BE2C (cell line): ENCODE results near the gene SASH1.
"Not testable (repeated sequence)": the region's sequence is repeated elsewhere in the genome, so short reads cannot be mapped to it uniquely, and the experiment has no call there.

Source experiments
- DNase-seq: peaks from one replicate; pipeline ENCODE4 v3.0.0-alpha.2; 2020
- H3K27me3 ChIP-seq: fragments of 250-450 bp; sonication (Bioruptor Pico); 2 replicates; pipeline ENCODE4 v1.5.1; 2020; ENCODE audit warnings: mild to moderate bottlenecking
- H3K36me3 ChIP-seq: fragments of 250-450 bp; sonication (Bioruptor Pico); 2 replicates; pipeline ENCODE4 v1.5.1; 2020; ENCODE audit warnings: mild to moderate bottlenecking
- H3K4me1 ChIP-seq: fragments of 250-450 bp; sonication (Bioruptor Pico); 2 replicates; pipeline ENCODE4 v1.5.1; 2020
- H3K4me3 ChIP-seq: 2 replicates; pipeline ENCODE4 v1.5.1; 2011; ENCODE audit warnings: low read depth, low read length
- H3K9me3 ChIP-seq: fragments of 250-450 bp; sonication (Bioruptor Pico); 2 replicates; pipeline ENCODE4 v1.5.1; 2020
- TF ChIP-seq, protein P1 (sequence below): IDR thresholded peaks from 2 replicates; pipeline ENCODE4 v1.5.1; 2012; ENCODE audit warnings: mild to moderate bottlenecking, low read depth, low read length

Gene SASH1

DNA sequence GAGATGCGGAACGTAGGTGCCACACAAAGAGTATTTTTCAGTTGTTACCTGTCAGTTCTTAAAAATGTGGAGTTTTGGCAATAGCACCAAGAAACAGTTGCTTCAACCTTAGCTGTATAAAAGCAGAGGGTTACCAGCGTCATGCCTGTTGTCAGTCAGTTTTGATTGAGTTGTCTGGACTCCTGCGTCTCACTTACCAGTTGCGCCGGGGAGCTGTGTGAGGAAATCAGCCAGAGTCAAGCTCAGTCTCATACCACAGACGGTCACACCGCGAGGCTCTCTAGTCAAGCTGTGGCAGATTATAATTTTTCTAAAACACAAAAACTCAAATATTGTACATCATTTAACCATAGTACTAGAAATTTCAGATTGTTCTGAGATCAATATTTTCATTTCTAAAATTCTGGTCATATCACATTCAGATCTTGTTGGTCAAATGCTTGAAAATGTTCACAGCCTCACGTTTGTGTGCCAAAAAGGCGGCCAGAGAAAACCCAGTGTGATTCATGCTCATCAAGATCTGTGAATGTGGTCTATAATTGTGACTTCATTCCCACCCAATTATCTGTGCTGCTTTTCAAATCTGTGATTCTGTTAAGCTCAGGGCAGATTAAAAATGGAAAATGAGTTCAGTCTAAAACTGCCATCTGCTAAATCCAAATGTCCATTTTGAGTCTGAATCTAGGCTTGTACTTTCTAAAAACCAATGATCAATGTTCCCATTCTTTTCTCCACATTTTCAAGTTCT is 37.5 kb downstream of the SASH1 start:
- Histone ChIP-seq H3K27me3 (no peaks in the 10 kb centered on the region; the same call in 1 of the 2 replicates), H3K36me3 (no peaks in the 10 kb centered on the region), H3K4me3 (no peak overlapping the region), H3K9me3 (no peaks in the 10 kb centered on the region), H3K4me1 (no peaks in the 10 kb centered on the region)
- TF ChIP-seq, protein P1, sequence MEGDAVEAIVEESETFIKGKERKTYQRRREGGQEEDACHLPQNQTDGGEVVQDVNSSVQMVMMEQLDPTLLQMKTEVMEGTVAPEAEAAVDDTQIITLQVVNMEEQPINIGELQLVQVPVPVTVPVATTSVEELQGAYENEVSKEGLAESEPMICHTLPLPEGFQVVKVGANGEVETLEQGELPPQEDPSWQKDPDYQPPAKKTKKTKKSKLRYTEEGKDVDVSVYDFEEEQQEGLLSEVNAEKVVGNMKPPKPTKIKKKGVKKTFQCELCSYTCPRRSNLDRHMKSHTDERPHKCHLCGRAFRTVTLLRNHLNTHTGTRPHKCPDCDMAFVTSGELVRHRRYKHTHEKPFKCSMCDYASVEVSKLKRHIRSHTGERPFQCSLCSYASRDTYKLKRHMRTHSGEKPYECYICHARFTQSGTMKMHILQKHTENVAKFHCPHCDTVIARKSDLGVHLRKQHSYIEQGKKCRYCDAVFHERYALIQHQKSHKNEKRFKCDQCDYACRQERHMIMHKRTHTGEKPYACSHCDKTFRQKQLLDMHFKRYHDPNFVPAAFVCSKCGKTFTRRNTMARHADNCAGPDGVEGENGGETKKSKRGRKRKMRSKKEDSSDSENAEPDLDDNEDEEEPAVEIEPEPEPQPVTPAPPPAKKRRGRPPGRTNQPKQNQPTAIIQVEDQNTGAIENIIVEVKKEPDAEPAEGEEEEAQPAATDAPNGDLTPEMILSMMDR: no peak
- DNase-seq: no peak

DNA sequence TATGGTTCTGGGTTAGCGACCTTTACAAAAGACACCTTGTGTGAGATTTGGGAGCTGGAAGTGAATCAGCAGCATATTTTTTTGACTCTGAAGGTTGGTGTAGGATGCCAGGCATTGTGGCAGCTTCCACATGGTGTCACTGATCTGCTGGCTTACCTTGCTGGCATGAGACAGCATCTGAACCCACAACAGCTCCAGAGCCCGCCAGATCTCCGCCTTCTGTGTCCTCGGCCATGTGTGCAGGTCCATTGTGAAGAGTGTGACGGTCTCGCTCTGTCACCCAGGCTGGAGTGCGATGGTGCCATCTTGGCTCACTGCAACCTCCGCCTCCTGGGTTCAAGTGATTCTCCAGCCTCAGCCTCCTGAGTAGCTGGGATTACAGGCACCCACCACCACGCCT is 39.4 kb downstream of the SASH1 start:
- H3K4me3 ChIP-seq, H3K36me3 ChIP-seq, H3K9me3 ChIP-seq, DNase-seq, H3K27me3 ChIP-seq, H3K4me1 ChIP-seq: not testable (repeated sequence)

DNA sequence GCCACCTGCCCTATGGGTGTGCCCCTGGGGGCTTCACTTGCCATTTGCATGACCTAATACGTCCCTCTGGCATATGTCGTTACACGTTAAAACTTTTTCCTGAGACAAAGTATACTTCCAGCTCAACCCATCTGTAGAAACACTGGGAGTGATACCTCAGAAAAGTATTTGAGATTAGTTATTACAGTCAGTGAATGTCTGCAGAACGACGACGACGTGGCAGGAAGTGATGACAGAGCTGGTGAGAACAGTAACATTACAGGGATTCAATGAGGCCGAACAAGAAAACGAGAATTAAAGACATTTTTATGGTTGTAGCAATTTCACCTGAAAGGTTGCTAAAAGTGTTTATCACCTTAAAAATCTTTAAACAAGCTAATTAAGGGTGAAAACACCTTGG is 40.2 kb downstream of the SASH1 start:
- H3K36me3 ChIP-seq: no peaks in the 10 kb centered on the region
- TF ChIP-seq, protein P1: no peak
- H3K4me3 ChIP-seq: no peak overlapping the region
- H3K4me1 ChIP-seq: no peaks in the 10 kb centered on the region
- no peak for DNase-seq
- no peaks in the 10 kb centered on the region for H3K9me3 ChIP-seq
- H3K27me3 ChIP-seq: no peaks in the 10 kb centered on the region; the same call in 1 of the 2 replicates

DNA sequence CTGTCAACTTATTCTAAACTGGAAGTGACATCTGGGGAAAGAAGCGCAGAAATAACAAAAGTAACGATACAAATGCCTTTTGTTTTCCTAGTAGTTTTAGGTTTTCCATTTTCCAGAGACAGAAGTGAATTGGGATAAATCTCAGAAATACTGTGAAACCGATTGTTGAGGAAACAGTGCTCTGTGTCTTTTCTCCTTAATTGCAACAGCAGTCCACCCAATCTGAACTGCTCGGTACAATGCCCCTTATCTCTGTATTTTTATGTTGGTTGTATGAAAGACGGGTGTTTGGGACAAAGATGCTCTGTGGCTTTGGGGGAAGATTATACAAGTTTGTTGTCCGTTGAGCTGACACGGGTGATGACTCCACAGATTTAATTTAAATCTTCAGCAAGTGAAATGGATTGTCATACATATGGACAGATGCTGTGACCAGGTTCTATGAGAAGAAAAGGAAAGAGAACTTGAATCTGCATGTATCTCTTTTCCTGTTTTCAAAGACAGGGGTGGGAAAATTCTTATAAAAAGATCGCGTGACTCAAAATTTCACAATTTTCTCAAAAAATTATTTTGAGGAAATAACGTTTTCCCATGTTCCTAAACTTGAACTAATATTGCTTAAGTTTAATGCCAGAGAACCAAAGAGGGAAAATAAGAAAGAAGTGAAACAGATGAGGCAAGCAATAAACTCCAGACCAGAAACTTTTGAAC is 41.2 kb downstream of the SASH1 start:
- no peak for DNase-seq
- Histone ChIP-seq H3K27me3 (no peaks in the 10 kb centered on the region; the same call in 1 of the 2 replicates), H3K4me1 (no peaks in the 10 kb centered on the region), H3K4me3 (no peak overlapping the region), H3K36me3 (no peaks in the 10 kb centered on the region), H3K9me3 (no peaks in the 10 kb centered on the region)
- TF ChIP-seq, protein P1: no peak

DNA sequence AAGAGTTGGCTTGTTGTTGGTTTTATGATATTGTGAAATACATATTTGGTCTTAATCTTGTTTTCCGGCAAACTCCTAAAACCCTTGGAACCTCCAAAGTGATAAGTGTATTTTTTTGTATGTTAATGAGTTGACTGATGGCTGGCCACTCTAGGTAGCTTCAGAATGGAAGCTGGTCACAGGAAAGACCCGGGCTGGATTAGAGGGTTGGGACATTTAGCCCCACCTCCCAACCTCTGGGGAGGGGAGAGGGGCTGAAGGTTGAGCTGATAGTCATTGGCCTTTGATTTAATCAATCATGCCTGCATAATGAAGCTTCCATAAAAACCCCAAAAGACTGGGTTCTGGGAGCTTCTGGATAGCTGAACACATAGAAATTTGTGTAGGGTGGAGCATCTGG is 42.7 kb downstream of the SASH1 start:
- Histone ChIP-seq H3K36me3 (no peaks in the 10 kb centered on the region), H3K4me3 (no peak overlapping the region), H3K9me3 (no peaks in the 10 kb centered on the region), H3K27me3 (no peaks in the 10 kb centered on the region; the same call in 1 of the 2 replicates), H3K4me1 (no peaks in the 10 kb centered on the region)
- no peak for DNase-seq
- TF ChIP-seq, protein P1: no peak

DNA sequence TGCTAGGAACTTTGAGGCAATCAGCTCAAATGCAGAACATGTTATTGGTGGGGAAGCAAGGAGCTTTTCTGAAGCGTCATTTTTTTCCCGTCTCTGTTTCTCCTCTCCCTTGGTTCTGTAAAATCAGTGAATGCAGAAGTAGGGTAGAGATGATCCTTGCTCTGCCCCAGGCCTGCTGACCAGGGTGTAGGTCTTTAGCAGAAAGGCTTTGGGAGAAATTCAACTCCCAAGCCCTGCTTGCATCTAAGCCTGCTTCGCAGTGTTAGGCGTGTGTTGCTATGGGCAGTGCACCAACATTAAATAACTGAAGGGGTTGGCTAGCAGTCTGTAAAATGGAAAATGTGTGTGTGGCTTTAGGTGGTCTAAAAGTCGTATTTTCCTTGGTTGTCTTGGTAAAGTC is 45.9 kb downstream of the SASH1 start:
- H3K27me3 ChIP-seq: no peaks in the 10 kb centered on the region; the same call in 1 of the 2 replicates
- H3K36me3 ChIP-seq: no peaks in the 10 kb centered on the region
- no peak overlapping the region for H3K4me3 ChIP-seq
- no peaks in the 10 kb centered on the region for H3K4me1 ChIP-seq
- no peaks in the 10 kb centered on the region for H3K9me3 ChIP-seq
- TF ChIP-seq, protein P1: no peak
- no peak for DNase-seq
